ENCODE data around the gene EEF1AKMT3. TPM values are rescaled to one million over a fixed set of nuclear protein-coding genes. Genes with fewer than 3 reads are reported as not detected.

The EEF1AKMT3 gene
- polyA plus RNA-seq, 1 donor (not counting 4 experiments of a cell fraction or from before 2014, with no cell fraction given) = 7.7 TPM

- H2AFZ ChIP-seq (ENCODE audit: control insufficient read depth, low read length) = peak overlapping the region; percentile 55
Measured at GRCh38 chr12:57764662-57765002, 7.8 kb upstream of the EEF1AKMT3 start.

GRCh38 chr12:57765003-57765697, 7.3 kb upstream of the EEF1AKMT3 start:
- TF ChIP-seq EZH2 (IDR thresholded peaks at IDR 0.05; ENCODE audit: low read length) = no peak
- TF ChIP-seq CTCF (optimal IDR thresholded peaks at IDR 0.05 in 1 of 3, IDR thresholded peaks at IDR 0.05 in 1 of 3, conservative IDR thresholded peaks at IDR 0.05 in 1 of 3; ENCODE audit: extremely low read depth in 1 of 3, insufficient read depth in 2 of 3, low read length in 3 of 3) = peak in 2 of 3 experiments; percentile 36 to 46
- Histone ChIP-seq H4K20me1 (ENCODE audit: control insufficient read depth, extremely low read depth, insufficient read depth, low read length) (no peaks in the 10 kb centered on the region), H3K9ac (ENCODE audit: control insufficient read depth, extremely low read depth, insufficient read depth, low read length) (peak overlapping the region; percentile 80), H3K9me1 (ENCODE audit: control insufficient read depth, extremely low read depth, insufficient read depth, low read length) (no peaks in the 10 kb centered on the region), H3K9me3 (ENCODE audit: control insufficient read depth, low read depth, low read length) (no peaks in the 10 kb centered on the region), H3K4me1 (ENCODE audit: control insufficient read depth, extremely low read depth, insufficient read depth, low read length) (peaks cover 29% of the 10 kb centered on the region), H3K27me3 (ENCODE audit: control insufficient read depth, extremely low read depth, insufficient read depth, low read length) (no peaks in the 10 kb centered on the region), H3K4me3 (ENCODE audit: control insufficient read depth in 2 of 3, extremely low read depth in 1 of 3, insufficient read depth in 2 of 3, low read depth in 1 of 3, low read length in 3 of 3) (peak overlapping the region; percentile 69 to 97 (median 89)), H3K4me2 (ENCODE audit: control insufficient read depth, extremely low read depth, insufficient read depth, low read depth, low read length) (peak overlapping the region; percentile 74), H3K36me3 (ENCODE audit: control insufficient read depth in 2 of 2, extremely low read depth in 1 of 2, insufficient read depth in 2 of 2, low read length in 2 of 2) (peaks cover 29 to 51% of the 10 kb centered on the region in 2 experiments), H3K79me2 (ENCODE audit: control insufficient read depth, insufficient read depth, low read length) (peaks cover 75% of the 10 kb centered on the region), H2AFZ (ENCODE audit: control insufficient read depth, low read length) (peak overlapping the region; percentile 55), H3K27ac (ENCODE audit: control insufficient read depth, insufficient read depth, low read length) (peak overlapping the region; percentile 67)
- FAIRE-seq (peak; percentile 56), DNase-seq (ENCODE audit: low read depth, low spot score) (no peak)
- dilution Hi-C loops (cut with MboI; ENCODE audit: extremely low pct_ligation_motif_present, low sequenced_read_pairs) = no loop called here

More at GRCh38 chr12:57764662-57765002, 7.8 kb upstream of the EEF1AKMT3 start:
- Histone ChIP-seq H3K9me3 (ENCODE audit: control insufficient read depth, low read depth, low read length) (no peaks in the 10 kb centered on the region), H3K4me1 (ENCODE audit: control insufficient read depth, extremely low read depth, insufficient read depth, low read length) (peaks cover 29% of the 10 kb centered on the region), H3K36me3 (ENCODE audit: control insufficient read depth in 2 of 2, extremely low read depth in 1 of 2, insufficient read depth in 2 of 2, low read length in 2 of 2) (peaks cover 32 to 54% of the 10 kb centered on the region in 2 experiments), H3K27me3 (ENCODE audit: control insufficient read depth, extremely low read depth, insufficient read depth, low read length) (no peaks in the 10 kb centered on the region), H3K79me2 (ENCODE audit: control insufficient read depth, insufficient read depth, low read length) (peaks cover 71% of the 10 kb centered on the region), H3K4me3 (ENCODE audit: control insufficient read depth in 2 of 3, extremely low read depth in 1 of 3, insufficient read depth in 2 of 3, low read depth in 1 of 3, low read length in 3 of 3) (peak overlapping the region; percentile 69 to 97 (median 89)), H3K9me1 (ENCODE audit: control insufficient read depth, extremely low read depth, insufficient read depth, low read length) (no peaks in the 10 kb centered on the region), H4K20me1 (ENCODE audit: control insufficient read depth, extremely low read depth, insufficient read depth, low read length) (peaks cover 4% of the 10 kb centered on the region), H3K4me2 (ENCODE audit: control insufficient read depth, extremely low read depth, insufficient read depth, low read depth, low read length) (peak overlapping the region; percentile 74), H3K27ac (ENCODE audit: control insufficient read depth, insufficient read depth, low read length) (peak overlapping the region; percentile 67), H3K9ac (ENCODE audit: control insufficient read depth, extremely low read depth, insufficient read depth, low read length) (peak overlapping the region; percentile 80)
- DNase-seq (ENCODE audit: low read depth, low spot score) (no peak), FAIRE-seq (peak; percentile 52)
- TF ChIP-seq EZH2 (IDR thresholded peaks at IDR 0.05; ENCODE audit: low read length) (no peak), CTCF (optimal IDR thresholded peaks at IDR 0.05 in 1 of 3, IDR thresholded peaks at IDR 0.05 in 1 of 3, conservative IDR thresholded peaks at IDR 0.05 in 1 of 3; ENCODE audit: extremely low read depth in 1 of 3, insufficient read depth in 2 of 3, low read length in 3 of 3) (no peak)
- dilution Hi-C loops (cut with MboI; ENCODE audit: extremely low pct_ligation_motif_present, low sequenced_read_pairs) = no loop called here
